AG04450 (cell line): ENCODE data around the gene CRTC1. TPM values are rescaled to one million over a fixed set of nuclear protein-coding genes. Genes with fewer than 3 reads are reported as not detected.

ENCODE experiments used
- CTCF ChIA-PET: fragments of 300-600, 350-600 bp; formaldehyde crosslinking; extraction: SDS; loops from one replicate; lab custom pipeline; 2022; ENCODE audit warnings: antibody characterized with exemption, inconsistent platforms; lab: Charles Lee
- POLR2A ChIA-PET: fragments of 350-600 bp; formaldehyde crosslinking; extraction: SDS; loops from one replicate; lab custom pipeline; 2021; ENCODE audit warnings: antibody characterized with exemption, inconsistent platforms; lab: Yijun Ruan, JAX
- DNase-seq: peaks from one replicate; pipeline ENCODE4 v3.0.0-alpha.2; 2011; ENCODE audit warnings: low read depth, low spot score
- H3K27ac ChIP-seq: one replicate; pipeline ENCODE4 v1.5.1; 2012; ENCODE audit warnings: low read depth, low read length, control low read depth
- H3K27me3 ChIP-seq: one replicate; pipeline ENCODE4 v1.6.0; 2012; ENCODE audit warnings: low read length; ENCODE audit not compliant: control insufficient read depth, insufficient read depth
- H3K4me3 ChIP-seq: 2 replicates; pipeline ENCODE4 v1.5.1; 2011; ENCODE audit warnings: mild to moderate bottlenecking, low read depth, low read length, control low read depth
- H3K9me3 ChIP-seq: 2 replicates; pipeline ENCODE4 v1.5.1; 2012; ENCODE audit warnings: low read length; ENCODE audit not compliant: control insufficient read depth, insufficient read depth
- polyA plus RNA-seq: library from polyadenylated mRNA; depleted of rRNA; stranded (reverse); fragments of >200 nt; gene quantifications from 2 replicates; pipeline ENCODE4 v1.2.3, GENCODE V29; 2011
- TF ChIP-seq, protein P1 (sequence below): IDR thresholded peaks from 2 replicates; pipeline ENCODE4 v1.5.1; 2011; ENCODE audit warnings: low read depth, low read length, control low read depth, inconsistent platforms

The CRTC1 gene
- polyA plus RNA-seq, 1 experiment, result 1.0 TPM

DNA sequence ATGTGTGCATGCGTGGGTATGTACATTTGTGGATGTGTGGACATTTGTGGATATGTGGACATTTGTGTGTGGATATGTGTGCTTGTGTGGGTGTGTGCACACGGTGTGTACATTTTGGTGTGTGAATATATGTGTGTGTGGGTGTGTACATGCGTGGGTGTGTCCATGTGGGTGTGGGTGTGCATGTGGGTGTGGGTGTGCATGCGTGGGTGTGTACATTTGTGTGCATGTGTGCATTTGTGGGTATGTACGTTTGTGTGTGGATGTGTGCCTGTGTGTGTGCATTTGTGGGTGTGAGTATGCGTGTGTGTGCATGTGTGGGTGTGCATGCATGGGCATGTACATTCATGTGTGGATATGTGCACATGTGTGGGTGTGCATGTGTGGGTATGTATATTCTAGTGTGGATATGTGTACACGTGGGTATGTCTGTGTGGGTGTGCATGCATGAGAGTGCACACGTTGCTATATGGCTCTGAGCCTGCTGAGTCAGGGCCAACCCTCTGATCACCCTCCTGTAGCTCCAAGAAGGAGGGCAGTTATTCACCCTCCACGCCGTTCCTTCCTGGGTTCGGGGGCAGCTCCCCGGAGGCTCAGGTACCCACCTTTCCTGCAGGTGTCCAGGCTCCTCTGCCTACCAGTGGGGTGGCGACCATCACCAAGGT, 87.3 kb downstream of the CRTC1 start:
- Histone ChIP-seq H3K4me3 (no peak overlapping the region), H3K9me3 (no peaks in the 10 kb centered on the region; the same call in 1 of the 2 replicates), H3K27me3 (no peaks in the 10 kb centered on the region), H3K27ac (no peak overlapping the region)
- ChIA-PET CTCF (interaction anchor here (0.6 to 0.8 kb wide), 2 partner anchors 8 to 493 kb away, joined by 5 to 8 read pairs; no protein-coding TSS in a partner anchor), POLR2A (no interaction called here)
- TF ChIP-seq, protein P1, sequence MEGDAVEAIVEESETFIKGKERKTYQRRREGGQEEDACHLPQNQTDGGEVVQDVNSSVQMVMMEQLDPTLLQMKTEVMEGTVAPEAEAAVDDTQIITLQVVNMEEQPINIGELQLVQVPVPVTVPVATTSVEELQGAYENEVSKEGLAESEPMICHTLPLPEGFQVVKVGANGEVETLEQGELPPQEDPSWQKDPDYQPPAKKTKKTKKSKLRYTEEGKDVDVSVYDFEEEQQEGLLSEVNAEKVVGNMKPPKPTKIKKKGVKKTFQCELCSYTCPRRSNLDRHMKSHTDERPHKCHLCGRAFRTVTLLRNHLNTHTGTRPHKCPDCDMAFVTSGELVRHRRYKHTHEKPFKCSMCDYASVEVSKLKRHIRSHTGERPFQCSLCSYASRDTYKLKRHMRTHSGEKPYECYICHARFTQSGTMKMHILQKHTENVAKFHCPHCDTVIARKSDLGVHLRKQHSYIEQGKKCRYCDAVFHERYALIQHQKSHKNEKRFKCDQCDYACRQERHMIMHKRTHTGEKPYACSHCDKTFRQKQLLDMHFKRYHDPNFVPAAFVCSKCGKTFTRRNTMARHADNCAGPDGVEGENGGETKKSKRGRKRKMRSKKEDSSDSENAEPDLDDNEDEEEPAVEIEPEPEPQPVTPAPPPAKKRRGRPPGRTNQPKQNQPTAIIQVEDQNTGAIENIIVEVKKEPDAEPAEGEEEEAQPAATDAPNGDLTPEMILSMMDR, result no peak
- no peak for DNase-seq

DNA sequence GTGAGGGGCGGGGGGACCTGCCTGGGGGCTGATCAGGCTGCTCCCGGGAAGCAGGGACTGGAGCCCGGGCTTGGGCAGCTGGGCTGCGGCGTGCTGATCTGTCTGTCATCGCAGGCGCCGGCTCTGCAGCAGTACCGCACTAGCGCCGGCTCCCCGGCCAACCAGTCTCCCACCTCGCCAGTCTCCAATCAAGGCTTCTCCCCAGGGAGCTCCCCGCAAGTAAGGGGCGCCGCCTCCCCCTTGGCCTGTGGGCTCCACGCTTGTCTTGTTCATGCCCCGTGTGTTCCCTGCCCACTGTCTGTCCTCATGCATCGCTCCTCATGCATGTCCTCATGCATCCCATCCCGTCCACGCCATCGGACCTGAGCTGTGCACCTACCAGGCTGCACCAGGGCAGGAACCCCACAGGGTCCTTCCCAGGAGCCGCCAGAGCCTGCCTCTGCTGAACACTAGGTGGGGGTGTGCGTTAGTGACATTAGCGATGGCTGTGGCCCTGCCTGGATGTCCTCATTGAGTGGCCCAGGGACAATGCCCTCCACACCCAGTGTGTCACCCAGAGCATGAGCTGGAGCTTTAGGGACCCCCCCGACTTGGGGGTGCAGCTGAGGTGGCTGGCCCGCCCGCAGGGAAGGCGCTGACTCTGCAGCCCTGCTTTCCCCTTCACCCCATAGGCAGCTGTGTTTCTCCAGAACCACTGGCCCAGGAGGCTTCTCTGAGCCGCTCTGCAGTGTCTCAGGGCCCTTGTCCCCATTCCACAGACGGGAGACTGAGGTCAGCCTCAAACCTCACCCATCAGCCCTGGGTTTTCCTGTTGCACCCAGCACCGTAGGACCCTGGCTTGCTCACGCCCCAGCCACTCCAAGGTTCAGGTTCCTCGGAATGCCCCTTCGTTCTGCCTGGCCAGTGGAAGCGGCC, 88.1 kb downstream of the CRTC1 start:
- POLR2A ChIA-PET, result no interaction called here
- TF ChIP-seq, protein P1, result peak; percentile 31; the same call in 1 of the 2 replicates
- no peaks in the 10 kb centered on the region for H3K27me3 ChIP-seq
- no peak overlapping the region for H3K4me3 ChIP-seq
- H3K27ac ChIP-seq, result no peak overlapping the region
- no peaks in the 10 kb centered on the region; the same call in 1 of the 2 replicates for H3K9me3 ChIP-seq
- DNase-seq, result no peak
- CTCF ChIA-PET, result interaction anchor here (0.8 kb wide), 1 partner anchor 9 kb away, joined by 8 read pairs; no protein-coding TSS in a partner anchor

DNA sequence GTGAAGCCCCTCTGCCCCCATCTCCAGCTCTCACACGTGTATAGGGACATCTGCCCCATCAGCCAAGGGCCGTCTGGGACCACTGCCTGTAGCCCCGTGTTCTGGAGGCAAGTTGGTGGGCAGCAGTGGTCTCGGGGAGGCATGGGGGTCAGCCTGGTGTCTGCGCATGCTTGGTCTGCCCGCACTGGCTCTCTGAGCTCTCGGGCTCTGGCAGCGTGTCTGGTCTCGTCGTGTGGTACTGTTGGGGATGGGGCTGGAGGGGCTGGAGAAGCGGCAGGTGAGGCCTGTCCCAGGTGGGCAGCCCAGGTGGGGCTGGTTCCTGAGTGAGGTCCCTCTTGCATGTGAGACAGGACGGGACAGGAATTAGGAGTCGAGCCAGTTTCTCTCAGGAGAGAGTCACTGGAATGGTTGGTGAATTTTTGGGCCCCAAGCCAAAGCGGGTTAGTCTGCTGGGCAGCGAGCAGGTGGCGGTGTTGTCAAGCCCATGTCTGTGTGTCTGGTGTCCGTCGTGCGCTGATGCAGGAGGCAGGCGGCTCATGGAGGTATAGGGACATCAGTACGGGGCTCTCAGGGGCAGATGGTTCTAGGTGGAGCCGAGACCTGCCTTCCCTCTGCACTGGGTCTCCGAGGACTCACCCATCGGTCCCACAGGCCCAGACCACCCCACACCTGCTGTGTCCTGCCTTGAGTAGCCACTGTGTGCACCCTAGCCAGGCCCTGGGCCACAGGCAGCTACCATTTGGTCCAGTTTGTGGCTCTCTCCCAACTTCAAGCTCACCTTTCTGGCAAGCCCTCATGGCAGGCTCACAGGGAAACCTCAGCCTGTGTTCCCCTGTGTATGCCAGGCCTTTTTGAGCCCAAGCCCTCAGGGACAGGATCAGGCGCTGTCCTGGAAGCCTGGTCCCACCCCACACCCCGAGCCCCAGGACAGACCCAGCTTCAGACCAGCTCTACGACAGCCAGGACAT, 89.4 kb downstream of the CRTC1 start:
- ChIA-PET POLR2A (no interaction called here), CTCF (no interaction called here)
- no peak overlapping the region for H3K27ac ChIP-seq
- no peak for DNase-seq
- H3K27me3 ChIP-seq, result no peaks in the 10 kb centered on the region
- TF ChIP-seq, protein P1, result no peak
- no peaks in the 10 kb centered on the region; the same call in 1 of the 2 replicates for H3K9me3 ChIP-seq
- no peak overlapping the region for H3K4me3 ChIP-seq

DNA sequence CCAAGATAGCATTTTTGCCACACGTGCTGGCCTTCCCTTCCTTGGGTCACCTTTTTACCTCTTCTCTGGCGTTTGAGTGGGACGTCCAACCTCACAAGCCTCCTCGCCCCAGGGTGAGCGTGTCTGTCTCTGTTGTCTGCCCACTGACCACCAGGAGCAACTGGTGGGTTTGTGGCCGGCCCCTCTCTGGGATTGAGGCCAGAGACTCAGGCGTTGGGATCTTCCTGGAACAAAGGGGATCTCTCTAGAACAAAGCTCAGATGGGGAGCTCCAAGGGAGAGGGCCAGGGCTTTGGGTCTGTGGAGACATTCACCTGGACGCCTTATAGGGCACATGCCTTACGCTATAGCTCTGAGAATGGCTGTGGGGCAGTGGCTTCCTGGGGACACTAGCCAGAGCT, 90.2 kb downstream of the CRTC1 start:
- no peak overlapping the region for H3K4me3 ChIP-seq
- ChIA-PET CTCF (no interaction called here), POLR2A (interaction anchor here (0.5 kb wide), 1 partner anchor 145 kb away, joined by 3 read pairs; no protein-coding TSS in a partner anchor)
- DNase-seq, result no peak
- no peaks in the 10 kb centered on the region; the same call in 1 of the 2 replicates for H3K9me3 ChIP-seq
- no peaks in the 10 kb centered on the region for H3K27me3 ChIP-seq
- H3K27ac ChIP-seq, result no peak overlapping the region
- TF ChIP-seq, protein P1, result no peak
